CD4-positive, alpha-beta T cell treated with Interleukin-6 for 4 hours (primary cell): Measurements from ENCODE around the gene ST7L.

ENCODE experiments used
- DNase-seq: peaks from one replicate; pipeline ENCODE4 v3.0.0-alpha.2; 2020; ENCODE audit warnings: mixed read lengths

ST7L gene

DNA sequence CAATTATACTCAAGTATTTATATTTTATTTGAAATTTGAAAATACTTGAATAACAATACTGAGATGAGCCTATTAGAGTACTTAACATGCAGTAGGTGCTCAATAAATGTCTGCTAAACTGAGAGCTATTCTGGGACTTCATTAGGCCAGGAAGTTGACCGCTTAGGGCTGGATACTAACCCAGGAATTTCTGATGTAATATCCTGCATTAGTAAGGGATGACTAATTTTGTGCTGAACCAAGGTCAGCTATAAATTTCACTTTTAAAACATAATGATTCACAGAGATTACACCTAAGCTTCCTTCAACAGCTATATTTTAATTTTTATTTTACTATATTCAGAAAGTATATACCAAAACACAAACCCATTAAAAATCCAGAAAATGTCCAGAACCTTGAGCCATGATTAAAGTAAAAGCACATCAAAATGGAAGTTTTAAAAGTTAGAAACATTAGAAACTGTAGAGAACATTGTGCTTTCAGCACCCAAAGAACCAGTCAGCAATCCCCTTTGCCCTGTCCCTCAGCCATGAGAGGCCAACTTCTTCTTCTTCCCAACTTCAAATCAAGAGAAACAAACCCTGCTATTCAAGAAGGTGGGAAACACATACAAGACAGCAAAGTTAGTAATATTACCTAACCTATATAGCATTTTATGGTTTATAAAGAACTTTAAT lies 74.8 kb downstream of the ST7L start:
- no peak for DNase-seq

DNA sequence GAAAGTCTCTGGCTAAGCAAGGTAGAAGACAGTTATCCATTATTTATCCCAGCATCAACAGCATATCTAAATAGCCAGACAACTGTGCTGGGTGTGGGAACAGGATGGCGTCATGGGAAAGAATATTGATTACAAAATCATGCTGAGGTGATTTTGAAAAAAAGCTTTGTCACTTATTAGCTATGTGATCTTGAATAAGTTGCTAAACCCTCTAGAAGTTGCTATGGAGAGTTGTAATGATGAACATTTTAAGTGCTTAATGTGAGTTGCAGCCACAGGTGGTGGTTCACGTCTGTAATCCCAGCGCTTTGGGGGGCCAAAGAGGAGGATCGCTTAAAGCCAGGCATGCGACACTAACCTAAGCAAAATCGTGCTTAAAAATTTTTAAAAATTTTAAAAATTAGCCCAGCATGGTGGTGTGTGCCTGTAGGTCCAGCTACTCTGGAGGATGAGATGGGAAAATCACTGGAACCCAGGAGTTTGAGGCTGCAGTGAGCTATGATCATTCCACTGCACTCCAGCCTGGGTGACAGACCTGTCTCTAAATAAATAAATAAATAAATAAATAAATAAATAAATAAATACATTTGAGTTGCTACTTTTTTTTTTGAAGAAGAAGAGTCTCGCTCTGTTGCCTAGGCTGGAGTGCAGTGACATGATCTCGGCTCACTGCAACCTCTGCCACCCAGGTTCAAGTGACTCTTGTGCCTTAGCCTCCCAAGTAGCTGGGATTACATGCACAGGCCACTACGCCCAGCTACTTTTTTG lies 76.6 kb downstream of the ST7L start:
- no peak for DNase-seq

DNA sequence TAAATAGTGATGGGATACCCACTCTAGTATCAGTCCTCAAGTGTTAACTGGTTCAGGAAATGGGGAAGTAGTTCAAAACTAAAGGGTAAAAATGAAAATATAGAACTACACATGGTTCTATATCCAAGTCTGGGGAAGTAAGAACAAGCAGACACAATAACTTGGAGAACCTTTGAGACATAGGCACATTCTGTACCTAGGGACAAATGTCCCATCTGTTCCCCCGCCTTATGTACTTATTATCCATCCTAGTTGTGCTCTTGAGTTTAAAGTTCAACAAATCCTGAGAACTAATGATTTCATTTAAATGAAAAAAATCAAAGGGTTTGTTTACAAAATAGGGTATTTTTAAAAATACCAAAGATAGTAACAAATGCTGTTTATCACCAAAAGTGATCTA lies 77.6 kb downstream of the ST7L start:
- DNase-seq = no peak

DNA sequence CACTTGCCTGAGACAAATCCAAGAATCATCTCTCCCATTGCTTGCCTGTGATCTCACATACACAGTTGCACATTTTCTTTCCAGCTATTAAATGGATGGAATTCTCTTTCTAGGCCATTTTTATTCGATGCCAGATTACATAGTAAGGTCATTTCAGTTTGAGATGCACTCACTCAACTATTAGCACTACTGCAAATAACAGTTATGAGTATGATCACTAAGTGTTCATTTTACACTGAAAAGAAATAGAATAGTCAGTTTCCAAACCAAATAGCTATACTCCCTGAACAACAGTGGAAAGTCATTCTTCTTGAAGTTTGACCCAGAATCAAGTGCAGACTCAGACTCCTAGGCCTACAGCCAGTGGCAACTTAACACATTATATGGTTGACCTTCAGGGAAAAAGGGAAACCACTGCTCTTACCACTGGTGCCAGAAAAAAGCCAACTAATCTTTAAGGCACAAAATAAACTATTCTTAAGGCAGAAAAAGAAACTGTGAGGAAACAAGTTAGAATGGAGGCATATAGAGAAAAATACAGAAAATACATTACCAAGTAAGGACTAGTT lies 78.6 kb downstream of the ST7L start:
- DNase-seq = no peak

DNA sequence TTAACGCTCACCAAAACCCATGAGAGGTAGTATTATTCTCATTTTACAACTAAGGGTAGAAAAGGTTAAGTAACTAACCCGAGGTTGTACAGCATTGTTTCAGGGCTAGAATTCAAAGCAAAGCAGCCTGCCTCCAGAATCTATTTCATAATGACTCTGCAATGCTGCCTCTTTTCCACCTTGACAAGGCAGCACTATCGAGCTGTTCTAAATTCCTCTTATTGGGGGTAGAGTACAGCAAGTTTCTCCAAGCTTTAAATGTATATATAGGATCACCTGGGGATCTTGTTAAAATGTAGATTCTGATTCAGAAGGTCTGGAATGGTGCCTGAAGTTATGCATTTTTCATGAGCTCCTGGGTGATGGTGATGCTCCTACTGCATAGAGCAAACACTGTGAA lies 80.1 kb downstream of the ST7L start:
- no peak for DNase-seq

DNA sequence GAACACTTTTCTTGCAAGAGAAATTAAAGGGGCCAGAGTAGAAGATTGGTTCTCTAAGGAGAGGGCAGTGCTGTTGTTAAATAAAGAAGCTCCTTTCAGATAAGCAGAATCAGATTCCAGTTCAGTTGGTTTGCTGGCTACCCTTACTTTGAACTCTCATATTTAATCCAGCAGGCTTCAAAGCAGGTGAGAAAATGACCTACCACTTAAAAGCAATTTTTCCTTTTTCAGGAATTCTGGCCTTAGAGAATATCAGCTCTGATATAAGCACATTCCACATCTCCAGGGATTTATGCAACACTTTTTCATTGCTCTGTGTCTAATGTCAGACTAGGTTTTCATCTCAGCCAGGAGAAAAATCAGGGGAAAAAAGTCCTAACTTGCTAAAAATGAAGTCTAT lies 81.5 kb downstream of the ST7L start:
- DNase-seq = no peak

DNA sequence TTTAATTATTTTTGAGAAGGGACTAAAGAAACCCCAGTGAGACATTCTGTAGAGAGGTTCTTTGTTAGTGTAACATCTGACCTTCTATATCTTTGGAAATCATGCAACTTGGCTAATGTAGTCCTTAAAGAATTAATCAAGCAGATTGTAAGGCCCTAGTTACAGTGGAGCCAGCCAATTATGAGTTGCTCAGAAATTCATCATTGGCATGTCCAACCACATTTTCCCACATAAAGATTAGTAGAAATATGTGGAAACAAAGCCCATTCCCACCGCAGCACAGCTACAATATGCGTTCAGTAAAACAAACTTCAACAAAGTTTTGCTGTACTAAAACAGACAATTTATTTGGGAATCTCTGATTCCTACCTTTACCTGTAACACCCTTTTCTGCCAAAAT lies 82.4 kb downstream of the ST7L start:
- DNase-seq = no peak

DNA sequence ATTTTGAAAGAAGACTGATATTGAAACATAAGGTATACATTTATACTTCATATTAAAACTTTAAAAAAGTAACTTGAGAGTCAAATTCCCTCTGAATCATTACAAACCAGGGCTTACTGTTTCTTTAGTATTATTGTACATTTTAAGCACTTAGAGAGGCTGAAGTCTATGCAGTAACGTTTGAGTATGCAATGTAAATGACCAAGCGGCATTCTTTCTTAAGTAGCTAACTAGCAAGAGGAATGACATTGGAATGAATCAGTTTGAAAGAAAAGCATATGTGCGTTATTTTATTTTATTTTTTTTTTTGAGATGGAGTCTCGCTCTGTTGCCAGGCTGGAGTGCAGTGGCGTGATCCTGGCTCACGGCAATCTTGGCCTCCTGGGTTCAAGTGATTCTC lies 85.9 kb downstream of the ST7L start:
- no peak for DNase-seq

DNA sequence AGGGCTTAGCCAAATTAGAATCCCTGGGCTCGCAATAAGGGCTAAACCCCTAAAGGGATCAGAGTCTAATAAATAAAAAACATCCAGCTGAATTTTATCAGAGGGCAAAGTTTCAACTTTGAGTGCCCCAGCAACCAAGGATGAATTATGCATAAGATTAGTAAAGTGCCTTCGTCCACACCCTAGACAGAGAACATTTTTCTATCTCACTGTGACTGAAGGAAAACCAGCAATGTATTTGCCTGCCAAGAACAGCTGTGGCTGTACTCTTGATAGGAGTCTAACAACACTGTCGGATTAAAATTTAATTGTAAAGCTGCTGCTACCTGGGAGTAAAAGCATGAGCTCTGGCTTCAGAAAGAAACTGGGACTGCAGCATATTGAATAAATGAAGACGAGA lies 86.9 kb downstream of the ST7L start:
- DNase-seq = no peak

DNA sequence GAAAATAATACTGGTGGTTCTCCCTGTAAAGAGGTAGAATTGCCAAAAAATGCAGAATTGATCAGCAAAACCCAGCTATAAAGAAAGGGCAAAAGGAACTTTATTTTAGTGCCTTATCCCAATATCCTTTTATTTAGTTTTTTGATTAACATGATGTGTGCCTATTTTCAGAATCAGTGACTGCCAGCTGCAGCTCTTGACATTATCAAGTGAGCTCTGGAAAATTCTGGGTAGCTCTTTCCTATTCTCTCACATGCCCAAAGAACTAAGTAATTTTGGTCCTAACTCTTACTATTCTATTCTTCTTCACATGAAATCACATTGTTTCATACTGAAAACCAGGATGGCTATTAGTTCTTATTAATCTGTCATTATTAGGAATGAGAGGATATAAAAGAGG lies 88.1 kb downstream of the ST7L start:
- no peak for DNase-seq

DNA sequence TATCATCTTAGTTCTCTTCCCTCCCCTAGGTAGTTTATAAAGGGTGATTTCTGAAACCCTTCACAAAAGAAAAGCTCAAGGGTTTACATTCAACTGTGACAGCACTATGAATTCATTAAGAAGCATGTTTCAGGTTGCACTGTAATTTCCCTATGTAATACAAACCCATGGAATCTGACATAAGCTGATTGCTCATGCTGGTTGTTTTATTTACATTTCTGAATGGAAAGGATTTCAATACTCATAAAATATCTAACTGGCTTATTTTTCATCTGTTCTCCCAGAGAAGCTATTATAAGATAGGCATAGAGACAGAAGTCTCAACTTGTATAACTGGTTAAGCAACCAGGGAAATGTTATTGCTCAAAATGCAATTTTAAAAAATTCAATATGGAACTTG lies 89.6 kb downstream of the ST7L start:
- DNase-seq = no peak

DNA sequence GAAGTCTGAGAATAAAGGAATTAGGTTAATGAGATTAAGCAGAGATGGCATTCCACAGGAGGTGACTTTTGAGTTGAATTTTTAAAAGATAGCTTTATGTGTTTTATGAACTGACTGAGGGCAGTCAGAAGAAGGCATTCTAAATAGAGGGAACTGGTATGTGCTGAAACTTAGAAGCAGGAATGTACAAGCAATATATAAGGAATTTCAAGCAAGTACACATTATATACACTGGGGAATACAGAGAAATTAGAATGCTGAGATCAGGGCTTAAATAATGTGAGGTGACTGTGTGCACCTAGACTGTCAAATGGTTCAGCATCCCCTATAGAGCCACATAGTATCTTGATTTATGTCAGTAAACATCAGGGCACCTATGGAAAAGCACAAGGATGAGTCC lies 90.9 kb downstream of the ST7L start:
- no peak for DNase-seq

DNA sequence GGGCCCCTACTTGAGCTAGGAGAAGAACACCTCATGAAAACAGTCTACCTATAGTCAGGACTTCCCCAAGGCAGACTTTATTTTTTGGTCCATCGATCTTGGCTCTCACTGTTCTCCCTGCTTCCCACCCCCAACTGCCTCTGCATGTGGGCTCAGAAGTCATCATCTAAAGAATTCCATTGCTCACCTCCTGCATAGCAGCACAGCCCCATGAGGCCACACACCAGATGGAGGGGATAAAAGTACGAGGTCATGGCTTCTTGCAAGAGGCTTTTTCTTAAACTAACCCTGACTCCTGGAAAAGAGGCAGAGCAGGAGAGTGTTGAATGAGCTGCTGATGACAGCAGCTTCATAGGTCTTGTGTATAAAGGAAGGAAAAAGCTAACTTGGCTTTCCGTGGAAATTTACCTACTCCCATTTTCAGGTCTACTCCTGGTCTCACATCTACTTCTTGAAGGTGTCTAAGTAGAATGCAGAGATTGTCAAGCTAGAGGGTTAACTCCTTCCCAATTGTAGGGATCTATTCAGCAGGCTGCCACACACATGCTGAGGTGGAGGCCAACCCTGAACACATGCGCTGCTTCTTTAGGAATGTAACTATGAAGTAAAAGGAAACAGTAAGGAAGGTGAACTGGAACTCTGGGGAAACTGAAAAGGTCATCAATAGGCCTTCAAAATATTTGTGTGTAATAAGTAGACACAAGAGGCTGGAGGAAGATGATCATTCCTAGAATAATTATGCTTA lies 91.5 kb downstream of the ST7L start:
- no peak for DNase-seq

DNA sequence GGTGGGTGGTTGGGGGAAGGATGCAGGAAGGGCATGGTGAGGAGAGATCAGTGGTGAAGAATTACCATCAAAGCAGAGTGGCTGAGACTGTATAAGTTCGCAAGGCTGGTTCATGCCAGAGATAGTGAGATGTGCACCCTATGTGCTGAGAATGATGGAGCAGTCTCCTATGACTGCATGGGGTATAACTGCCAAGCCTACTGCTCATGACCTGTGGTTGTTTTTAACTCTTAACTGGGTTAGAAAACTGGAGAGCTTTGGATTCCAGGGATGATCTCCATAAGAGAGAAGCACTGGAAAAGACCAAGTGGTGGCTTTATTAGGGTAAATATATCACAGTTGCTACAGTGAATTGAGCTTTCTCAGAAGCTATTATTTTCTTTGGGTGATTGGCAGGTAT lies 94.0 kb downstream of the ST7L start:
- no peak for DNase-seq

DNA sequence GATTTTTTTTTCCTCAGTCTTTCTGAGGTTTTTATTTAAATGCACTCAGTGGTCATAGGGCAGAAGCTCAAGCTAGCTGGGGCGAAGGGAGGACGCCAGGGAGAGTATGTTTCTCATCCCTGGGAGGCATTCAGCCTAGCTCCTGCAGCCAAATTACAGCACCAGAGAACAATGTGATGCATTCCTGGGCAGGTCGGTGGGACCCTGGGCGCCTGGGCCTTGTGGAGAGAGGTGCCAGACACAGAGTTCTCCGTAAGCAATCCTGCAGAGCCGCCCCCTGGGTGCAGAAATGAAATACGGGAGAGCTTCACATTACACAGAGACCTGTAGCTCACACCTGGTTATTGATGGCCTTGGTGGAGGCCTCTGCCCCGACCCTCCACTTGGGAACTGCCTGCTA lies 94.7 kb downstream of the ST7L start:
- DNase-seq = no peak

DNA sequence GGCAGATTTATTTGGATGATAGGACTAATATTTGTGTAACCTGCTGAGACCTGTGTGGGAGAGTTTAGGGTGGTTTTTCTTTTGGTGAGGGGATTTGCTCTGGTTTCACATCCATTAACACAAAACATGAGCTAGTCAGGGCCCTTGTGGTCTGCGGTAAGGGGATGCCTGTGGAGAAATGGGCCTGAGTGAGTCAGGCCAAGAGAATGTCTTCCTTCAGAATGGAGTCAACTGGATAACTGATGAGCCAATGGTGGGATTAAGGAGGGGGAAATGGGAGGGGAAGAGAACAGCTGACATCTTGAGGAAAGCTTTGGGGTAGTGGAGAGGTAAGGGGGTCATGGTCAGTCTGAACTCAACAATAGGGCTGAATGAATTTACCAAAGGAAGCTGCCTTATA lies 96.3 kb downstream of the ST7L start:
- DNase-seq = no peak

DNA sequence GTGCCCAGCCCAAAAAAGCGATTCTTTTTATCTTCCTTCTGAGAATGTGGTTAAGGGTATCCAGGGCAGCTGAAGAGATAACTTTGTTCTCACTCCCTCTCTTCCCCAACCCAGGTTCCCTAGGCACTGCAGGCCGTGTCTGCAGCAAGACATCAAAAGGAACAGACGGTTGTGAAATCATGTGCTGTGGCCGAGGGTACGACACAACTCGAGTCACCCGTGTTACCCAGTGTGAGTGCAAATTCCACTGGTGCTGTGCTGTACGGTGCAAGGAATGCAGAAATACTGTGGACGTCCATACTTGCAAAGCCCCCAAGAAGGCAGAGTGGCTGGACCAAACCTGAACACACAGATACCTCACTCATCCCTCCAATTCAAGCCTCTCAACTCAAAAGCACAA lies 98.8 kb downstream of the ST7L start:
- DNase-seq = no peak

DNA sequence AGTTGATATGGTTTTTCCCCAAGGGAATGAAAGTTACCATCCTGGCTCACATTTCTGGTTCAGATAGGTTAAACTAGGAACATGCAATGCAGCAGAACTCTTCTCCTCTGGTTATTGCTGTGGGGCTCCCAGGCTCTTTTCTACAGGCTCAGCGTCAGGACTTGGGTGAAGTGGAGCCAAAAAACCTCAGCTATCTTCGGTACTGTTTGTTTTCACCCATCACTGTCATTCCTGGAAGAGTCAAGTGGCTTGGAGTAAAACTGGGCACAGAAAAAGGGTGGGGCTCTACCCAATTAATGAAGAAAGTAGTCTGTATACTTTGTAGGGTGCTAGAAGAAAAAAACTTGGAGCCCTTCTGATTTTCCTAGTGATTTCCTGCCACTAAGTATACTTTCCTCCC lies 100.8 kb downstream of the ST7L start:
- no peak for DNase-seq

DNA sequence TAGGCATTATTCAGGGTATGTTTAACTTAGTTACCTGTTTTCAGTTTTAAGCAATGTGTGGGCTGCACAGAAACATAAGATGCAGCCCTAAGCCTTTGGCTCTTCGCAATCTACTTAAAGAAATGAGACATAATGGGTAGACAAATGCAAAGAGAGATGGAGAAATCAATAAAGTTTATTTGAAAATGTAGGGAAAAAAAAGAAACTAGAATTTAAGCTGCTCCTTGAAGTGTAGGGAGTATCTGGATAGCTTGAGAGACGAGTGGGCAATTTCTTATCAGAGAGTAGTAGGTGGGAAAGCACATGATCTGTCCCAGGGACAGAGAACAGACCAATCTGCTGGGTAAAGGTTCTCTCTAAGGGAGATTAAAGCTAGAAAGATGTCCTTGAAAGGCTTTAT lies 101.3 kb downstream of the ST7L start:
- DNase-seq = no peak

DNA sequence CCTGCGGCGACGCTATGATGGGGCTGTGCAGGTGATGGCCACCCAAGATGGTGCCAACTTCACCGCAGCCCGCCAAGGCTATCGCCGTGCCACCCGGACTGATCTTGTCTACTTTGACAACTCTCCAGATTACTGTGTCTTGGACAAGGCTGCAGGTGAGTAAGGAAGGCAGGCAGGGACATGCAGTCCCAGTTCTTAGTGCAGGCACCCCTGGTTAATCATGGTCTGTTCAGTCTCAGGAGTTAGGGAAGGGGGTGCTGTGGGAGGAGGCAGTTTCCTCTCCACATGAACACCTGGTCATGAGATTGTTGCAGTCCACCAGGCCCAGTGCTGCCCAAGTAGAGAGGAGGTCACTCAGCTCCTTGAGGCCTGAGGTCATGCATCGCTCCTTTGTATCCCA lies 101.7 kb downstream of the ST7L start:
- DNase-seq = no peak

DNA sequence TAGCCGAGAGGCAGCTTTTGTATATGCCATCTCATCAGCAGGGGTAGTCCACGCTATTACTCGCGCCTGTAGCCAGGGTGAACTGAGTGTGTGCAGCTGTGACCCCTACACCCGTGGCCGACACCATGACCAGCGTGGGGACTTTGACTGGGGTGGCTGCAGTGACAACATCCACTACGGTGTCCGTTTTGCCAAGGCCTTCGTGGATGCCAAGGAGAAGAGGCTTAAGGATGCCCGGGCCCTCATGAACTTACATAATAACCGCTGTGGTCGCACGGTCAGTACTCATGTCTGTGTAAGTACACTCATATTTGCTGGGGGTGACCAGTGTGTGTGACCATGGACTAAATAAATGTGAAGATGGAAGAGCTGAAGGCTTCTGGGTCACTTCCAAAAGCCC lies 102.8 kb downstream of the ST7L start:
- DNase-seq = no peak

DNA sequence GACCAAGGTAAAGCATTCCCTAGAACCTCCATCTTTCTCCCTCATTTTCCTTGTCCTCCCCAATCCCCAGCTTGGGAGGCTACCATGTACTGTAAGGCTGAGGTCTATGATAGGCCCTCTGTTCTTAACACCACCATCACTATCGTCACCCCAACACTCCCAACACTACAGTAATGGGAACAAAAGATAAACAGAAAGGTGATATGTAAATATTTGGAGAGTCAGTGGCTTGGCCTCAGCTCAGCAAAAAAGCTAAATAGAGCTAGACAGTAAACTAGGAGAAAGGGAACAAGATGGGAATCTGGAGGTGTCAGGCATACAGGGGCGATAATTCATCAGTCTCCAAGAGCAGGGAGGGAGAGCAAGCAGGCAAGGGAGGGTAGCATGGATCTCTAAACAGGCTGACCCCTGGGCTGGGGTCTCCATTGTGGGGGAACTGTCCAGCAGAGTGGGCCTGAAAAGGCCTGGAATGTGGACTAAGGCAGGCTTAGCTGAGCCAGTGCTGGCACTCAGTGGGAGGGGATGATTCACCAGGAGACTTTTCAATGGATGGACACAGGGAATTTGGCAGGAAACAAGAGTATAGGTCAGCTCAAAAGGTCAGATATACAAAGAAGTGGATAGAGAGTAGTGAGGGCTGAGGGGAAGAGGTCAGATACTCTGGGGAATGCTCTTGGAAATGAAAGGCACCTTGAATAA lies 103.5 kb downstream of the ST7L start:
- DNase-seq = no peak

DNA sequence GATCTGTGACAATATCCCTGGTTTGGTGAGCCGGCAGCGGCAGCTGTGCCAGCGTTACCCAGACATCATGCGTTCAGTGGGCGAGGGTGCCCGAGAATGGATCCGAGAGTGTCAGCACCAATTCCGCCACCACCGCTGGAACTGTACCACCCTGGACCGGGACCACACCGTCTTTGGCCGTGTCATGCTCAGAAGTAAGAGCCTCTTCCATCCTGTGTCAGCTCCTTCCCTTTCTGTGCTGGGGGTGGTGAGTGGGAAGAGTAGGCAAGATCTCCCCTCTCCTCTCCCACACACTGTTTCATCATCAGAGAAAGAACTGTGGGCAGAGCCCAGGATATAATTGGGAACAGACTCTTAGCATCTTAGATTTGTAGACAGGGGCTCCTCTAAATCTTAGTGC lies 104.0 kb downstream of the ST7L start:
- no peak for DNase-seq
